Measurements from ENCODE around the gene CSTF3.

DNA sequence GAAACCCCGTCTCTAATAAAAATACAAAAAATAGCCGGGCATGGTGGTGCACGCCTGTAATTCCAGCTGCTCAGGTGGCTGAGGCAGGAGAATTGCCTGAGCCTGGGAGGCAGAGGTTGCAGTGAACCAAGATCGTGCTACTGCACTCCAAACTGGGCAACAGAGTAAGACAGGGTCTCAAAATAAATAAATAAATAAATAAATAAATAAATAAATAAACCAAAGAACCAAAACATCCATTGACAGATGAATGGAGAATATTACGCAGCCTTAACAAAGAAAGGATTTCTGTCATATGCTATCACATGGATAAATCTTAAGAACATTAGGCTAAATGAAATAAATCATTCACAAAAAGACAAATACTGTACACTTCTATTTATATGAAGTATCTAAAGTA, 11.1 kb upstream of the CSTF3 start:
- TF ChIP-seq, protein P1, sequence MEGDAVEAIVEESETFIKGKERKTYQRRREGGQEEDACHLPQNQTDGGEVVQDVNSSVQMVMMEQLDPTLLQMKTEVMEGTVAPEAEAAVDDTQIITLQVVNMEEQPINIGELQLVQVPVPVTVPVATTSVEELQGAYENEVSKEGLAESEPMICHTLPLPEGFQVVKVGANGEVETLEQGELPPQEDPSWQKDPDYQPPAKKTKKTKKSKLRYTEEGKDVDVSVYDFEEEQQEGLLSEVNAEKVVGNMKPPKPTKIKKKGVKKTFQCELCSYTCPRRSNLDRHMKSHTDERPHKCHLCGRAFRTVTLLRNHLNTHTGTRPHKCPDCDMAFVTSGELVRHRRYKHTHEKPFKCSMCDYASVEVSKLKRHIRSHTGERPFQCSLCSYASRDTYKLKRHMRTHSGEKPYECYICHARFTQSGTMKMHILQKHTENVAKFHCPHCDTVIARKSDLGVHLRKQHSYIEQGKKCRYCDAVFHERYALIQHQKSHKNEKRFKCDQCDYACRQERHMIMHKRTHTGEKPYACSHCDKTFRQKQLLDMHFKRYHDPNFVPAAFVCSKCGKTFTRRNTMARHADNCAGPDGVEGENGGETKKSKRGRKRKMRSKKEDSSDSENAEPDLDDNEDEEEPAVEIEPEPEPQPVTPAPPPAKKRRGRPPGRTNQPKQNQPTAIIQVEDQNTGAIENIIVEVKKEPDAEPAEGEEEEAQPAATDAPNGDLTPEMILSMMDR (IDR thresholded peaks at IDR 0.05; ENCODE audit: low read depth, low read length, poor library complexity, severe bottlenecking): no peak
- TF ChIP-seq EZH2phosphoT487 (IDR thresholded peaks at IDR 0.05; ENCODE audit: borderline replicate concordance, low read length): no peak

Measured in DOHH2 (cell line).